ENCODE data around the gene ABCF3. TPM values are rescaled to one million over a fixed set of nuclear protein-coding genes. Genes with fewer than 3 reads are reported as not detected.

Gene ABCF3
- total RNA-seq, 4 donors from 2014 or later: 58.6 to 286 (median 133) TPM

DNA sequence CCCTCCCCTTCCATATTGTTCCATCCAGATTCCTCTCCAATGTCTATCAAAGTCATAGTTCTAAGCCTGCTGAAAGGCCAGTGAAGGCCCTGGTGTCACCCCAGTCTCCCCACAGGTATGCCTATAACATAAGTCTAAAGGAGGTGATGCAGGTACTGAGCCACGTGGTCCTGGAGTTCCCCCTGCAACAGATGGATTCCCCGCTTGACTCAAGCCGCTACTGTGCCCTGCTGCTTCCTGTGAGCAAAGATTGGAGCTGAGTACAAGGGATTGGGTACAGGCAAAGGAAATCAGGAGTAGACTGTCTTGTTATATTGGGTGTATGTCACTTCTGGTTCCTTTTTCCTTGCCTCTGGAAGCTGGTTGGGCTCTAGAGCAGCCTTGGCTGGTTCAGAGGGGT is 42.7 kb upstream of the ABCF3 start:
- Histone ChIP-seq H3K9me3 (no peaks in the 10 kb centered on the region), H3K27me3 (no peaks in the 10 kb centered on the region), H3K4me3 (no peak overlapping the region), H3K27ac (no peak overlapping the region), H3K4me1 (peaks cover 0 to 12% (median 0%) of the 10 kb centered on the region in 4 donors), H3K36me3 (peaks cover 0 to 51% (median 15%) of the 10 kb centered on the region in 4 donors)
- 72 to 86% methylated on average over 2 to 3 of the region's 3 CpGs for WGBS, 2 donors (ENCODE audit: low coverage in 1 of 2)
- no peak for DNase-seq
- in situ Hi-C loops (cut with MboI; ENCODE audit: low pct_ligation_motif_present in 1 of 4, low pct_unique_long_range_greater_than_20kb in 1 of 4, low sequenced_read_pairs in 3 of 4) (loop anchor here in 2 of 4 donors (25.0 kb wide), 2 partner anchors 94 to 256 kb away; partner anchors contain the start of genes ALG3 (in 1 of the 2), EEF1AKMT4 (in 1 of the 2), PARL (in 1 of the 2) and VWA5B2 (in 1 of the 2)), intact Hi-C loops (cut with DNase I; ENCODE audit: low total_unique reads) (loop anchor here (10.0 kb wide), 1 partner anchor 91 kb away; no protein-coding TSS in a partner anchor)
- TF ChIP-seq EP300 (IDR thresholded peaks at IDR 0.05; ENCODE audit: low read depth) (no peak), POLR2A (IDR thresholded peaks at IDR 0.05) (no peak), POLR2AphosphoS5 (IDR thresholded peaks at IDR 0.05) (no peak)
- TF ChIP-seq, protein P1, sequence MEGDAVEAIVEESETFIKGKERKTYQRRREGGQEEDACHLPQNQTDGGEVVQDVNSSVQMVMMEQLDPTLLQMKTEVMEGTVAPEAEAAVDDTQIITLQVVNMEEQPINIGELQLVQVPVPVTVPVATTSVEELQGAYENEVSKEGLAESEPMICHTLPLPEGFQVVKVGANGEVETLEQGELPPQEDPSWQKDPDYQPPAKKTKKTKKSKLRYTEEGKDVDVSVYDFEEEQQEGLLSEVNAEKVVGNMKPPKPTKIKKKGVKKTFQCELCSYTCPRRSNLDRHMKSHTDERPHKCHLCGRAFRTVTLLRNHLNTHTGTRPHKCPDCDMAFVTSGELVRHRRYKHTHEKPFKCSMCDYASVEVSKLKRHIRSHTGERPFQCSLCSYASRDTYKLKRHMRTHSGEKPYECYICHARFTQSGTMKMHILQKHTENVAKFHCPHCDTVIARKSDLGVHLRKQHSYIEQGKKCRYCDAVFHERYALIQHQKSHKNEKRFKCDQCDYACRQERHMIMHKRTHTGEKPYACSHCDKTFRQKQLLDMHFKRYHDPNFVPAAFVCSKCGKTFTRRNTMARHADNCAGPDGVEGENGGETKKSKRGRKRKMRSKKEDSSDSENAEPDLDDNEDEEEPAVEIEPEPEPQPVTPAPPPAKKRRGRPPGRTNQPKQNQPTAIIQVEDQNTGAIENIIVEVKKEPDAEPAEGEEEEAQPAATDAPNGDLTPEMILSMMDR (IDR thresholded peaks at IDR 0.05): no peak

DNA sequence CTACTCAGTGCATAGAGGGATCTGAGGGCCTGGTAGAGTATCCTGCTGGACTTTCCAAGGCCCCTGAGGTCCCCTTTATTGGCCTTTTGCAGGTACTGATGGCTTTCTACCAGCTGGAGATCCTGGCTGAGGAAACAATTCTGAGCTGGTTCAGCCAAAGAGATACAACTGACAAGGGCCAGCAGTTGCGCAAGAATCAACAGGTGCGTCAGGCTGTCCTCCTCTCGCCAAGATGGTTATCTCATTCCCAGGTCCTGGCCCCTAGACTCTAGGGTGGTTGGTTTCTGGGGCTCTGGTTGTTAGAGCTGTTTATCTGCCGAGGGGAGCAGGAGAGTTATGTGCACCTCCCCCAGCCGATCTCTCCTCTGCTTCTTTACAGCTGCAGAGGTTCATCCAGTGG is 41.5 kb upstream of the ABCF3 start:
- no peak overlapping the region for H3K27ac ChIP-seq

DNA sequence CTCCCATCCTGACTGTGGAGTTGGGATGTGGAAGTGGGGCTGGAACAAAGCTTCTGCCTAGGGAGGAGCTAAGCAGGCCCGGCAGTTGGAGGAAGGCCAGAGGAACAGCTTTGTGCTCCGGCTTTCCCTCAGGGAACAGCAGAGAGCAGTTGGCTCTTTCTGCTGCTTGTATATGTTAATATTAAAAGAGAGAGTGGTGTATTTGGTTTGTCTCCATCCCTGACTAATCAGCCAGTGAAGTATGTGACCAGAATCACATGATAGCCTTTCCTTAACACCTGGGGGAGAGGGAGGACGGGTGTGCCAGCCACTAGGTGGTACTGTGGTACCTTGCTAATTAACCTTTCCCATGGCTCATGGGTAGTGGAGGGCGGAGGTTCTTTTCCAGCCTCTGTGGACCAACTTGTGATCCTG is 40.9 kb upstream of the ABCF3 start:
- in situ Hi-C loops (cut with MboI; ENCODE audit: low pct_ligation_motif_present in 1 of 4, low pct_unique_long_range_greater_than_20kb in 1 of 4, low sequenced_read_pairs in 3 of 4): loop anchor here in 2 of 4 donors (25.0 kb wide), 2 partner anchors 92 to 258 kb away; partner anchors contain the start of genes ALG3 (in 1 of the 2), EEF1AKMT4 (in 1 of the 2), PARL (in 1 of the 2) and VWA5B2 (in 1 of the 2)
- peak overlapping the region in 1 of 4 donors; percentile 26 for H3K27ac ChIP-seq
- TF ChIP-seq, protein P1 (IDR thresholded peaks at IDR 0.05): peak; percentile 40 to 58 (median 48)
- TF ChIP-seq EP300 (IDR thresholded peaks at IDR 0.05; ENCODE audit: low read depth): no peak
- TF ChIP-seq POLR2AphosphoS5 (IDR thresholded peaks at IDR 0.05): peak in 1 of 3 donors; percentile 5
- no peaks in the 10 kb centered on the region for H3K27me3 ChIP-seq
- H3K4me1 ChIP-seq: peaks cover 0 to 12% (median 0%) of the 10 kb centered on the region in 4 donors
- 0 to 40% methylated on average over 1 to 4 of the region's 4 CpGs for WGBS, 2 donors (ENCODE audit: low coverage in 1 of 2)
- no peaks in the 10 kb centered on the region for H3K9me3 ChIP-seq
- intact Hi-C loops (cut with DNase I; ENCODE audit: low total_unique reads): loop anchor here (10.0 kb wide), 1 partner anchor 90 kb away; no protein-coding TSS in a partner anchor
- peak; percentile 66 for DNase-seq
- no peak overlapping the region for H3K4me3 ChIP-seq
- peaks cover 0 to 50% (median 13%) of the 10 kb centered on the region in 4 donors for H3K36me3 ChIP-seq

More for the DNA sequence above, 41.5 kb upstream of the ABCF3 start:
- no peak overlapping the region for H3K4me3 ChIP-seq
- WGBS, 2 donors (ENCODE audit: low coverage in 1 of 2): 73% methylated on average over 5 of the region's 5 CpGs; no CpG with 5 or more reads in 1 of the 2 donors
- H3K27me3 ChIP-seq: no peaks in the 10 kb centered on the region
- no peaks in the 10 kb centered on the region for H3K9me3 ChIP-seq
- in situ Hi-C loops (cut with MboI; ENCODE audit: low pct_ligation_motif_present in 1 of 4, low pct_unique_long_range_greater_than_20kb in 1 of 4, low sequenced_read_pairs in 3 of 4): loop anchor here in 2 of 4 donors (25.0 kb wide), 2 partner anchors 93 to 257 kb away; partner anchors contain the start of genes ALG3 (in 1 of the 2), EEF1AKMT4 (in 1 of the 2), PARL (in 1 of the 2) and VWA5B2 (in 1 of the 2)
- TF ChIP-seq POLR2AphosphoS5 (IDR thresholded peaks at IDR 0.05) (no peak), POLR2A (IDR thresholded peaks at IDR 0.05) (no peak), EP300 (IDR thresholded peaks at IDR 0.05; ENCODE audit: low read depth) (no peak)
- TF ChIP-seq, protein P1 (IDR thresholded peaks at IDR 0.05): no peak
- peaks cover 0 to 12% (median 0%) of the 10 kb centered on the region in 4 donors for H3K4me1 ChIP-seq
- intact Hi-C loops (cut with DNase I; ENCODE audit: low total_unique reads): loop anchor here (10.0 kb wide), 1 partner anchor 90 kb away; no protein-coding TSS in a partner anchor
- no peak for DNase-seq
- peaks cover 0 to 51% (median 14%) of the 10 kb centered on the region in 4 donors for H3K36me3 ChIP-seq

DNA sequence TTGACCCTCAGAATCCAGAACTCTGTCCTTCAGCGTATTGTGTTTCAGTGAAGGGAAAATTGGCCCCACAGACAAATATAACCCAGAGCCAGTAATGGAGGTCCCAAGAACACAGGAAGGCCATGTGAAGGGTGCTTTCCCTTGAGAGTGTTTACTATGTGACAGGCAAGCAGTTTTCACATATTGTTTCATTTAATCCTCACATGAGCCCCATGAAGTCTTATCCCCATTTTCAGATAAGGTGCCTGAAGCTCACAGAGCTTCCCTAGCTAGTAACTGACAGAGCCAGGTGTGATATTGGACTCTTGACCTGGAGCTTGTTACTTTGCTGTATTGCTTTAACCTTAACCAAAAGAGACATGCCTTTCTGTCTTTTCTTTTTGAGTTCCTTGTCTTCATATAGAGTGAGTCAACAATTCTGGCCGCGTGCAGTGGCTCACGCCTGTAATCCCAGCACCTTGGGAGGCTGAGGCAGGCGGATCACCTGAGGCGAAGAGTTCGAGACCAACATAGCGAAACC is 40.2 kb upstream of the ABCF3 start:
- in situ Hi-C loops (cut with MboI; ENCODE audit: low pct_ligation_motif_present in 1 of 4, low pct_unique_long_range_greater_than_20kb in 1 of 4, low sequenced_read_pairs in 3 of 4) (loop anchor here in 2 of 4 donors (25.0 kb wide), 2 partner anchors 91 to 259 kb away; partner anchors contain the start of genes ALG3 (in 1 of the 2), EEF1AKMT4 (in 1 of the 2), PARL (in 1 of the 2) and VWA5B2 (in 1 of the 2)), intact Hi-C loops (cut with DNase I; ENCODE audit: low total_unique reads) (loop anchor here (10.0 kb wide), 1 partner anchor 89 kb away; no protein-coding TSS in a partner anchor)
- H3K4me1 ChIP-seq: peaks cover 0 to 12% (median 0%) of the 10 kb centered on the region in 4 donors
- no peak for DNase-seq
- H3K9me3 ChIP-seq: no peaks in the 10 kb centered on the region
- H3K4me3 ChIP-seq: no peak overlapping the region
- H3K27ac ChIP-seq: peak overlapping the region in 1 of 4 donors; percentile 26
- peaks cover 0 to 43% (median 12%) of the 10 kb centered on the region in 4 donors for H3K36me3 ChIP-seq
- WGBS, 2 donors (ENCODE audit: low coverage in 1 of 2): 77 to 79% methylated on average over 6 to 8 of the region's 8 CpGs
- no peaks in the 10 kb centered on the region for H3K27me3 ChIP-seq
- TF ChIP-seq, protein P1 (IDR thresholded peaks at IDR 0.05): no peak
- TF ChIP-seq POLR2A (IDR thresholded peaks at IDR 0.05): no peak
- TF ChIP-seq POLR2AphosphoS5 (IDR thresholded peaks at IDR 0.05): no peak
- no peak for TF ChIP-seq EP300 (IDR thresholded peaks at IDR 0.05; ENCODE audit: low read depth)
